ENCODE results near the gene BRK1.
"Not testable (repeated sequence)": the region's sequence is repeated elsewhere in the genome, so short reads cannot be mapped to it uniquely, and the experiment has no call there.

Gene BRK1

GRCh38 chr3:10122724-10123123 is 7.2 kb downstream of the BRK1 start:
- TF ChIP-seq CTCF (conservative IDR thresholded peaks at IDR 0.05), result no peak

GRCh38 chr3:10135872-10136271 is 20.4 kb downstream of the BRK1 start:
- not testable (repeated sequence) for H3K27ac ChIP-seq

More at GRCh38 chr3:10122724-10123123, 7.2 kb downstream of the BRK1 start:
- no peak overlapping the region for H3K27ac ChIP-seq

- TF ChIP-seq CTCF (conservative IDR thresholded peaks at IDR 0.05), result no peak
- no peak overlapping the region for H3K27ac ChIP-seq
Measured at GRCh38 chr3:10136426-10137005, 21.0 kb downstream of the BRK1 start.

- no peak overlapping the region for H3K27ac ChIP-seq
- TF ChIP-seq CTCF (conservative IDR thresholded peaks at IDR 0.05), result no peak
Measured at GRCh38 chr3:10137178-10137577, 21.7 kb downstream of the BRK1 start.

GRCh38 chr3:10140996-10141546 is 25.6 kb downstream of the BRK1 start:
- no peak for TF ChIP-seq CTCF (conservative IDR thresholded peaks at IDR 0.05)
- H3K27ac ChIP-seq, result peak overlapping the region; percentile 94

GRCh38 chr3:10142707-10143560 is 27.5 kb downstream of the BRK1 start:
- H3K27ac ChIP-seq, result peak overlapping the region; percentile 94
- TF ChIP-seq CTCF (conservative IDR thresholded peaks at IDR 0.05), result no peak

- no peak overlapping the region for H3K27ac ChIP-seq
Measured at GRCh38 chr3:10145685-10146084, 30.2 kb downstream of the BRK1 start.

More at GRCh38 chr3:10145685-10146084, 30.2 kb downstream of the BRK1 start:
- no peak for TF ChIP-seq CTCF (conservative IDR thresholded peaks at IDR 0.05)
